ENCODE measurements around the gene ADAMTS14. TPM values are rescaled to one million over a fixed set of nuclear protein-coding genes. Genes with fewer than 3 reads are reported as not detected.

The ADAMTS14 gene
- total RNA-seq, 1 donor from 2014 or later, result 1.1 TPM

- H3K27ac Mint-ChIP-seq (ENCODE audit: unreplicated experiment), result no peak overlapping the region
- H3K27me3 Mint-ChIP-seq (ENCODE audit: unreplicated experiment), result peaks cover 8% of the 10 kb centered on the region
- no peak for DNase-seq (ENCODE audit: low spot score)
- H3K9me3 Mint-ChIP-seq (ENCODE audit: unreplicated experiment), result no peaks in the 10 kb centered on the region
- no peak for TF ChIP-seq CTCF (IDR thresholded peaks at IDR 0.05; ENCODE audit: unreplicated experiment)
- no peak overlapping the region for H3K4me3 Mint-ChIP-seq (ENCODE audit: unreplicated experiment)
- H3K4me1 Mint-ChIP-seq (ENCODE audit: unreplicated experiment), result peaks cover 5% of the 10 kb centered on the region
- no peaks in the 10 kb centered on the region for H3K36me3 Mint-ChIP-seq (ENCODE audit: low read depth, unreplicated experiment)
Observed at GRCh38 chr10:70753841-70754621, 81.7 kb downstream of the ADAMTS14 start.

- no peak overlapping the region for H3K4me3 Mint-ChIP-seq (ENCODE audit: unreplicated experiment)
- H3K9me3 Mint-ChIP-seq (ENCODE audit: unreplicated experiment), result no peaks in the 10 kb centered on the region
- peaks cover 12% of the 10 kb centered on the region for H3K27me3 Mint-ChIP-seq (ENCODE audit: unreplicated experiment)
- peaks cover 3% of the 10 kb centered on the region for H3K4me1 Mint-ChIP-seq (ENCODE audit: unreplicated experiment)
- no peak for TF ChIP-seq CTCF (IDR thresholded peaks at IDR 0.05; ENCODE audit: unreplicated experiment)
- no peaks in the 10 kb centered on the region for H3K36me3 Mint-ChIP-seq (ENCODE audit: low read depth, unreplicated experiment)
- no peak for DNase-seq (ENCODE audit: low spot score)
- H3K27ac Mint-ChIP-seq (ENCODE audit: unreplicated experiment), result no peak overlapping the region
Observed at GRCh38 chr10:70756700-70757360, 84.5 kb downstream of the ADAMTS14 start.

GRCh38 chr10:70757856-70758255 is 85.5 kb downstream of the ADAMTS14 start:
- no peak for TF ChIP-seq CTCF (IDR thresholded peaks at IDR 0.05; ENCODE audit: unreplicated experiment)
- Mint-ChIP-seq H3K4me3 (ENCODE audit: unreplicated experiment) (no peak overlapping the region), H3K27ac (ENCODE audit: unreplicated experiment) (no peak overlapping the region), H3K4me1 (ENCODE audit: unreplicated experiment) (peaks cover 9% of the 10 kb centered on the region), H3K36me3 (ENCODE audit: low read depth, unreplicated experiment) (no peaks in the 10 kb centered on the region), H3K9me3 (ENCODE audit: unreplicated experiment) (no peaks in the 10 kb centered on the region), H3K27me3 (ENCODE audit: unreplicated experiment) (peaks cover 15% of the 10 kb centered on the region)
- DNase-seq (ENCODE audit: low spot score), result no peak

- peaks cover 14% of the 10 kb centered on the region for H3K27me3 Mint-ChIP-seq (ENCODE audit: unreplicated experiment)
- no peaks in the 10 kb centered on the region for H3K36me3 Mint-ChIP-seq (ENCODE audit: low read depth, unreplicated experiment)
- no peaks in the 10 kb centered on the region for H3K9me3 Mint-ChIP-seq (ENCODE audit: unreplicated experiment)
- DNase-seq (ENCODE audit: low spot score), result peak; percentile 81
- H3K27ac Mint-ChIP-seq (ENCODE audit: unreplicated experiment), result no peak overlapping the region
- no peak overlapping the region for H3K4me3 Mint-ChIP-seq (ENCODE audit: unreplicated experiment)
- TF ChIP-seq CTCF (IDR thresholded peaks at IDR 0.05; ENCODE audit: unreplicated experiment), result peak; percentile 77
- peaks cover 18% of the 10 kb centered on the region for H3K4me1 Mint-ChIP-seq (ENCODE audit: unreplicated experiment)
Observed at GRCh38 chr10:70758757-70759514, 86.6 kb downstream of the ADAMTS14 start.
